Gastrocnemius medialis (tissue), 4 donors: ENCODE measurements around the gene CYGB. TPM values are rescaled to one million over a fixed set of nuclear protein-coding genes. Genes with fewer than 3 reads are reported as not detected.
A peak's percentile ranks its signal among the peaks of the same experiment; 100 is the strongest.

Source experiments
- ATAC-seq, 2 donors: fragments of 150-250 bp; one replicate each; pipeline ENCODE4 v1.9.1; 2016
- DNase-seq, 2 donors: peaks; one replicate each; pipeline ENCODE4 v3.0.0-alpha.2; 2019
- H3K27ac ChIP-seq, 4 donors: fragments of 200-600 bp; sonication (generic); 1 replicate in 1 of 4; 2 replicates in 3 of 4; pipeline ENCODE4 v1.5.1; 2016 to 2018; ENCODE audit warnings: mild to moderate bottlenecking in 2 of 4, moderate library complexity in 1 of 4
- H3K27me3 ChIP-seq, 3 donors: fragments of 200-600 bp; sonication (generic) in 2 of 3; 1 replicate in 1 of 3; 2 replicates in 2 of 3; pipeline versions ENCODE4 v1.5.1 to v1.6.0; 2016 to 2019; ENCODE audit warnings: mild to moderate bottlenecking in 1 of 3, moderate library complexity in 1 of 3
- H3K36me3 ChIP-seq, 2 donors: fragments of 200-600 bp; sonication (generic) in 1 of 2; one replicate each; pipeline ENCODE4 v1.5.1; 2017 to 2018
- H3K4me1 ChIP-seq, 2 donors: fragments of 200-600 bp; sonication (generic) in 1 of 2; one replicate each; pipeline ENCODE4 v1.5.1; 2016 to 2017; ENCODE audit warnings: mild to moderate bottlenecking in 2 of 2
- H3K4me3 ChIP-seq, 4 donors: fragments of 200-600 bp; sonication (generic) in 3 of 4; 1 replicate in 1 of 4; 2 replicates in 3 of 4; pipeline ENCODE4 v1.5.1; 2016 to 2019; ENCODE audit warnings: mild to moderate bottlenecking in 2 of 4
- H3K9me3 ChIP-seq, 3 donors: fragments of 200-600 bp; sonication (generic) in 2 of 3; 1 replicate in 1 of 3; 2 replicates in 2 of 3; pipeline ENCODE4 v1.5.1; 2016 to 2019
- CTCF ChIP-seq, 5 experiments: fragments of 450-650 bp in 3 of 5; fragments of 200-600 bp in 2 of 5; sonication (generic) in 2 of 5; IDR thresholded peaks in 4 of 5; conservative IDR thresholded peaks in 1 of 5; 1 replicate in 4 of 5; 2 replicates in 1 of 5; pipeline ENCODE4 v1.5.1; 2016 to 2019; ENCODE audit warnings: antibody characterized with exemption in 5 of 5, mild to moderate bottlenecking in 3 of 5, moderate library complexity in 3 of 5
- POLR2A ChIP-seq, 2 donors: fragments of 450-650 bp; IDR thresholded peaks; one replicate each; pipeline ENCODE4 v1.6.1; 2017; ENCODE audit warnings: antibody characterized with exemption in 2 of 2, mild to moderate bottlenecking in 2 of 2, moderate library complexity in 2 of 2
- in situ Hi-C, 4 donors: fragments of 200-750 bp; cut with MboI; loops; one replicate each; pipeline versions ENCODE4 v1.15.0 to v1.8.0; 2017; ENCODE audit warnings: low sequenced_read_pairs in 4 of 4
- intact Hi-C: fragments of 100-400 bp; cut with DNase I; formaldehyde crosslinking; loops from one replicate; pipeline ENCODE4 v1.15.1; 2023; ENCODE audit warnings: low total_unique reads
- total RNA-seq, 4 donors: library from RNA; depleted of rRNA; stranded (reverse); fragments of >200 nt; gene quantifications; one replicate each; pipeline versions ENCODE4 v1.1.0 to v1.2.3, GENCODE V29; 2016

The CYGB gene
- total RNA-seq, 4 donors from 2014 or later = 8.1 to 19.7 (median 10.6) TPM

- no peaks in the 10 kb centered on the region for H3K27me3 ChIP-seq
- H3K27ac ChIP-seq = peak overlapping the region in 3 of 4 donors; percentile 18 to 64 (median 60)
- H3K4me1 ChIP-seq = no peaks in the 10 kb centered on the region
- DNase-seq = no peak
- peaks cover 0 to 19% of the 10 kb centered on the region in 2 donors for H3K36me3 ChIP-seq
- no peak for ATAC-seq
- no peak for TF ChIP-seq POLR2A (IDR thresholded peaks at IDR 0.05)
- no peak for TF ChIP-seq CTCF (IDR thresholded peaks at IDR 0.05 in 4 of 5, conservative IDR thresholded peaks at IDR 0.05 in 1 of 5)
- no peak overlapping the region for H3K4me3 ChIP-seq
- intact Hi-C loops = no loop called here
- in situ Hi-C loops = no loop called here
- no peaks in the 10 kb centered on the region for H3K9me3 ChIP-seq
Observed at GRCh38 chr17:76484228-76484725, 53.2 kb downstream of the CYGB start.

- intact Hi-C loops = no loop called here
- Histone ChIP-seq H3K27ac (no peak overlapping the region), H3K36me3 (peaks cover 0 to 25% of the 10 kb centered on the region in 2 donors), H3K27me3 (no peaks in the 10 kb centered on the region), H3K4me1 (no peaks in the 10 kb centered on the region), H3K4me3 (no peak overlapping the region), H3K9me3 (no peaks in the 10 kb centered on the region)
- ATAC-seq (no peak), DNase-seq (no peak)
- in situ Hi-C loops = no loop called here
- TF ChIP-seq POLR2A (IDR thresholded peaks at IDR 0.05) (no peak), CTCF (IDR thresholded peaks at IDR 0.05 in 4 of 5, conservative IDR thresholded peaks at IDR 0.05 in 1 of 5) (no peak)
Observed at GRCh38 chr17:76481071-76481655, 56.3 kb downstream of the CYGB start.

- ATAC-seq = no peak
- Histone ChIP-seq H3K36me3 (peaks cover 0 to 25% of the 10 kb centered on the region in 2 donors), H3K27ac (no peak overlapping the region), H3K4me1 (no peaks in the 10 kb centered on the region), H3K27me3 (no peaks in the 10 kb centered on the region), H3K4me3 (no peak overlapping the region), H3K9me3 (no peaks in the 10 kb centered on the region)
- intact Hi-C loops = no loop called here
- in situ Hi-C loops = no loop called here
- DNase-seq = no peak
- no peak for TF ChIP-seq POLR2A (IDR thresholded peaks at IDR 0.05)
- no peak for TF ChIP-seq CTCF (IDR thresholded peaks at IDR 0.05 in 4 of 5, conservative IDR thresholded peaks at IDR 0.05 in 1 of 5)
Observed at GRCh38 chr17:76480632-76481031, 56.9 kb downstream of the CYGB start.

- DNase-seq (no peak), ATAC-seq (no peak)
- Histone ChIP-seq H3K4me1 (no peaks in the 10 kb centered on the region), H3K36me3 (peaks cover 0 to 31% of the 10 kb centered on the region in 2 donors), H3K27ac (no peak overlapping the region), H3K4me3 (no peak overlapping the region), H3K9me3 (no peaks in the 10 kb centered on the region), H3K27me3 (no peaks in the 10 kb centered on the region)
- intact Hi-C loops (no loop called here), in situ Hi-C loops (no loop called here)
- TF ChIP-seq CTCF (IDR thresholded peaks at IDR 0.05 in 4 of 5, conservative IDR thresholded peaks at IDR 0.05 in 1 of 5) (no peak), POLR2A (IDR thresholded peaks at IDR 0.05) (no peak)
Observed at GRCh38 chr17:76479515-76480060, 57.9 kb downstream of the CYGB start.
